Measurements from ENCODE around the gene KLHL35. TPM values are rescaled to one million over a fixed set of nuclear protein-coding genes. Genes with fewer than 3 reads are reported as not detected.
A peak's percentile ranks its signal among the peaks of the same experiment; 100 is the strongest.

The KLHL35 gene
- total RNA-seq, 2 donors from 2014 or later: 4.4 to 4.6 TPM

GRCh38 chr11:75389276-75389605 lies 43.8 kb downstream of the KLHL35 start:
- intact Hi-C loops (cut with DNase I): no loop called here
- TF ChIP-seq, protein P1, sequence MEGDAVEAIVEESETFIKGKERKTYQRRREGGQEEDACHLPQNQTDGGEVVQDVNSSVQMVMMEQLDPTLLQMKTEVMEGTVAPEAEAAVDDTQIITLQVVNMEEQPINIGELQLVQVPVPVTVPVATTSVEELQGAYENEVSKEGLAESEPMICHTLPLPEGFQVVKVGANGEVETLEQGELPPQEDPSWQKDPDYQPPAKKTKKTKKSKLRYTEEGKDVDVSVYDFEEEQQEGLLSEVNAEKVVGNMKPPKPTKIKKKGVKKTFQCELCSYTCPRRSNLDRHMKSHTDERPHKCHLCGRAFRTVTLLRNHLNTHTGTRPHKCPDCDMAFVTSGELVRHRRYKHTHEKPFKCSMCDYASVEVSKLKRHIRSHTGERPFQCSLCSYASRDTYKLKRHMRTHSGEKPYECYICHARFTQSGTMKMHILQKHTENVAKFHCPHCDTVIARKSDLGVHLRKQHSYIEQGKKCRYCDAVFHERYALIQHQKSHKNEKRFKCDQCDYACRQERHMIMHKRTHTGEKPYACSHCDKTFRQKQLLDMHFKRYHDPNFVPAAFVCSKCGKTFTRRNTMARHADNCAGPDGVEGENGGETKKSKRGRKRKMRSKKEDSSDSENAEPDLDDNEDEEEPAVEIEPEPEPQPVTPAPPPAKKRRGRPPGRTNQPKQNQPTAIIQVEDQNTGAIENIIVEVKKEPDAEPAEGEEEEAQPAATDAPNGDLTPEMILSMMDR (IDR thresholded peaks at IDR 0.05): no peak
- TF ChIP-seq POLR2A (IDR thresholded peaks at IDR 0.05): no peak
- Histone ChIP-seq H3K27ac (no peak overlapping the region), H3K27me3 (no peaks in the 10 kb centered on the region), H3K36me3 (replicated peaks in 1 of 2; ENCODE audit: insufficient read depth in 1 of 2, low read depth in 2 of 2) (no peaks in the 10 kb centered on the region), H3K4me1 (peaks cover 6% of the 10 kb centered on the region), H3K9me3 (no peaks in the 10 kb centered on the region), H3K4me3 (no peak overlapping the region)
- 67 to 75% methylated on average over 11 of the region's 11 CpGs for WGBS, 2 donors
- DNase-seq (no peak), ATAC-seq (no peak)

- H3K27ac ChIP-seq: peak overlapping the region in 3 of 4 donors; percentile 42 to 69 (median 63)
- intact Hi-C loops (cut with DNase I): no loop called here
Measured at GRCh38 chr11:75388386-75389275, 44.4 kb downstream of the KLHL35 start.

GRCh38 chr11:75387736-75388294 lies 45.2 kb downstream of the KLHL35 start:
- no peaks in the 10 kb centered on the region for H3K9me3 ChIP-seq

More at GRCh38 chr11:75388386-75389275, 44.4 kb downstream of the KLHL35 start:
- H3K4me3 ChIP-seq: no peak overlapping the region
- no peaks in the 10 kb centered on the region for H3K9me3 ChIP-seq
- peak; percentile 81 for ATAC-seq
- no peaks in the 10 kb centered on the region for H3K36me3 ChIP-seq (replicated peaks in 1 of 2; ENCODE audit: insufficient read depth in 1 of 2, low read depth in 2 of 2)
- H3K4me1 ChIP-seq: peaks cover 6% of the 10 kb centered on the region
- DNase-seq: peak; percentile 77 to 87 (median 82)
- H3K27me3 ChIP-seq: no peaks in the 10 kb centered on the region
- WGBS, 2 donors: 24 to 25% methylated on average over 9 of the region's 9 CpGs
- no peak for TF ChIP-seq POLR2A (IDR thresholded peaks at IDR 0.05)
- TF ChIP-seq, protein P1 (IDR thresholded peaks at IDR 0.05): peak; percentile 60 to 89 (median 85)

DNA sequence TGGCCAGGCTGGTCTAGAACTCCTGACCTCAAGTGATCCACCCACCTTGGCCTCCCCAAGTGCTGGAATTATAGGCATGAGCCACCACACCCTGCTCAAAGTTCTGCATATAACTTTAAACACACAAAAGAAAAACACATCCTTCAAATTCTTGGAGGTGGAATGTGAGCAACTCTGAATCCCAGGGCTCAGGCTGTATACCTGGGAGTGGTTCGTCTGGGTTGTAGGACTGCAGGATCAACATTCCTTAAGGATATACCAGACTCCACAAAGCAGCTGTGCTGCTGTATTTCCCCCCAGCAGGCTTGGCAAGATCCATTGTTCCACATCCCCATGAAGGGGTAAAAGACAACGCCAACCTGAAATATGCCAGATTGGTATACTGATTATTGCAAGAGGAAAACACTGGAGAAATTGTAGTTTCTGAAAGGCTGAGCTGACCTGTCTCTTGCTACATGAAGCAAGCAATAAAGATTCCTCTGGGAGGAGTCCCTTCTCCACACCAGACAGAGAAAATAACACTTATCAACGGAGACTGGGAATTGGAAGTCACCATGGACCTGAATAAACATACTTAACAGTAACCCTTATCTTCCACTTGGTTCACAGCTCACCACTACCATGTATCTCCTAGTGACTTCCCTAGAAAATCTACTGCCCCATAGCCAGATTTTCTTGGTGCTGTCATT lies 45.9 kb downstream of the KLHL35 start:
- no peaks in the 10 kb centered on the region for H3K27me3 ChIP-seq
- no peak for DNase-seq
- no peak for TF ChIP-seq POLR2A (IDR thresholded peaks at IDR 0.05)
- no peaks in the 10 kb centered on the region for H3K36me3 ChIP-seq (replicated peaks in 1 of 2; ENCODE audit: insufficient read depth in 1 of 2, low read depth in 2 of 2)
- H3K27ac ChIP-seq: no peak overlapping the region
- no peak for ATAC-seq
- intact Hi-C loops (cut with DNase I): no loop called here
- H3K4me1 ChIP-seq: peaks cover 6% of the 10 kb centered on the region
- WGBS, 2 donors: 37 to 46% methylated on average over 3 of the region's 3 CpGs
- H3K9me3 ChIP-seq: no peaks in the 10 kb centered on the region
- H3K4me3 ChIP-seq: no peak overlapping the region

More at GRCh38 chr11:75387736-75388294, 45.2 kb downstream of the KLHL35 start:
- no peaks in the 10 kb centered on the region for H3K27me3 ChIP-seq
- no peaks in the 10 kb centered on the region for H3K36me3 ChIP-seq (replicated peaks in 1 of 2; ENCODE audit: insufficient read depth in 1 of 2, low read depth in 2 of 2)
- ATAC-seq (no peak), DNase-seq (no peak)
- no peak for TF ChIP-seq POLR2A (IDR thresholded peaks at IDR 0.05)
- TF ChIP-seq, protein P1 (IDR thresholded peaks at IDR 0.05): no peak
- H3K4me1 ChIP-seq: peaks cover 6% of the 10 kb centered on the region
- no peak overlapping the region for H3K4me3 ChIP-seq
- H3K27ac ChIP-seq: peak overlapping the region in 2 of 4 donors; percentile 42 to 69
- intact Hi-C loops (cut with DNase I): no loop called here
- WGBS, 2 donors: 50 to 65% methylated on average over 3 of the region's 3 CpGs

Measured in body of pancreas (tissue), 4 donors.